ENCODE results near the gene LHFPL2. TPM values are rescaled to one million over a fixed set of nuclear protein-coding genes. Genes with fewer than 3 reads are reported as not detected.

Gene LHFPL2
- total and polyA plus RNA-seq, 2 experiments from 2014 or later = 96.6 to 126 TPM

GRCh38 chr5:78501411-78502352 lies 146.9 kb downstream of the LHFPL2 start:
- DNase-seq (ENCODE audit: low read depth in 1 of 2, low spot score in 1 of 2) = no peak

GRCh38 chr5:78500871-78501270 lies 147.7 kb downstream of the LHFPL2 start:
- Histone ChIP-seq H3K4me3 (no peak overlapping the region), H3K36me3 (no peaks in the 10 kb centered on the region), H3K9me3 (ENCODE audit: low read depth) (no peaks in the 10 kb centered on the region), H3K27me3 (no peaks in the 10 kb centered on the region), H3K4me1 (ENCODE audit: low read depth) (peaks cover 91% of the 10 kb centered on the region), H3K27ac (peak overlapping the region; percentile 72)
- TF ChIP-seq CTCF (IDR thresholded peaks at IDR 0.05; ENCODE audit: low read depth, low read length) = no peak
- DNase-seq (ENCODE audit: low read depth in 1 of 2, low spot score in 1 of 2) = no peak

More at GRCh38 chr5:78501411-78502352, 146.9 kb downstream of the LHFPL2 start:
- no peak overlapping the region for H3K4me3 ChIP-seq
- no peaks in the 10 kb centered on the region for H3K27me3 ChIP-seq
- no peak for TF ChIP-seq CTCF (IDR thresholded peaks at IDR 0.05; ENCODE audit: low read depth, low read length)
- peak overlapping the region; percentile 72 for H3K27ac ChIP-seq
- H3K36me3 ChIP-seq = no peaks in the 10 kb centered on the region
- H3K4me1 ChIP-seq (ENCODE audit: low read depth) = peaks cover 91% of the 10 kb centered on the region
- no peaks in the 10 kb centered on the region for H3K9me3 ChIP-seq (ENCODE audit: low read depth)

DNA sequence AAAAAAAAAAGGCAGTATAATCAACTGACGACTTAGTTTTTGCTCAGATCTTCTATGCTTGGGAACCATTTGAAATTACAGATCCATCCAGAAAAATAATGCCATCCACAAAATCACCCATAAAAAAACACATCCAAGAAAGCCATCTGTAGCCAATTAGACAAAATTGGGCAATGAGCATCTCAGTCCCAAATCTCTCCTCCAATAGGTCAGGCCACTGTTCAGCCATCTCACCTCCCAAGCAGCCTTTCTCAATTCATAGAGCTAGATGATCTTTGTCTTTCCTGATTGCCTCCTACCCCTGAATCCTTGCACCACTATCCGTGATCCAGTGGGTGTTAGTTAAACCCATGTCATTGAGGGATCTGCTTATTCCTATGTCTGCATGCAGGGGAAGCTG lies 148.5 kb downstream of the LHFPL2 start:
- H3K4me1 ChIP-seq (ENCODE audit: low read depth) = peaks cover 90% of the 10 kb centered on the region
- no peaks in the 10 kb centered on the region for H3K36me3 ChIP-seq
- DNase-seq (ENCODE audit: low read depth in 1 of 2, low spot score in 1 of 2) = no peak
- H3K9me3 ChIP-seq (ENCODE audit: low read depth) = no peaks in the 10 kb centered on the region
- H3K27me3 ChIP-seq = no peaks in the 10 kb centered on the region
- H3K27ac ChIP-seq = peak overlapping the region; percentile 72
- TF ChIP-seq CTCF (IDR thresholded peaks at IDR 0.05; ENCODE audit: low read depth, low read length) = no peak
- H3K4me3 ChIP-seq = no peak overlapping the region

GRCh38 chr5:78499485-78499884 lies 149.1 kb downstream of the LHFPL2 start:
- Histone ChIP-seq H3K9me3 (ENCODE audit: low read depth) (no peaks in the 10 kb centered on the region), H3K4me1 (ENCODE audit: low read depth) (peaks cover 88% of the 10 kb centered on the region), H3K27me3 (no peaks in the 10 kb centered on the region), H3K4me3 (no peak overlapping the region), H3K36me3 (no peaks in the 10 kb centered on the region), H3K27ac (peak overlapping the region; percentile 72)
- DNase-seq (ENCODE audit: low read depth in 1 of 2, low spot score in 1 of 2) = no peak
- TF ChIP-seq CTCF (IDR thresholded peaks at IDR 0.05; ENCODE audit: low read depth, low read length) = no peak

DNA sequence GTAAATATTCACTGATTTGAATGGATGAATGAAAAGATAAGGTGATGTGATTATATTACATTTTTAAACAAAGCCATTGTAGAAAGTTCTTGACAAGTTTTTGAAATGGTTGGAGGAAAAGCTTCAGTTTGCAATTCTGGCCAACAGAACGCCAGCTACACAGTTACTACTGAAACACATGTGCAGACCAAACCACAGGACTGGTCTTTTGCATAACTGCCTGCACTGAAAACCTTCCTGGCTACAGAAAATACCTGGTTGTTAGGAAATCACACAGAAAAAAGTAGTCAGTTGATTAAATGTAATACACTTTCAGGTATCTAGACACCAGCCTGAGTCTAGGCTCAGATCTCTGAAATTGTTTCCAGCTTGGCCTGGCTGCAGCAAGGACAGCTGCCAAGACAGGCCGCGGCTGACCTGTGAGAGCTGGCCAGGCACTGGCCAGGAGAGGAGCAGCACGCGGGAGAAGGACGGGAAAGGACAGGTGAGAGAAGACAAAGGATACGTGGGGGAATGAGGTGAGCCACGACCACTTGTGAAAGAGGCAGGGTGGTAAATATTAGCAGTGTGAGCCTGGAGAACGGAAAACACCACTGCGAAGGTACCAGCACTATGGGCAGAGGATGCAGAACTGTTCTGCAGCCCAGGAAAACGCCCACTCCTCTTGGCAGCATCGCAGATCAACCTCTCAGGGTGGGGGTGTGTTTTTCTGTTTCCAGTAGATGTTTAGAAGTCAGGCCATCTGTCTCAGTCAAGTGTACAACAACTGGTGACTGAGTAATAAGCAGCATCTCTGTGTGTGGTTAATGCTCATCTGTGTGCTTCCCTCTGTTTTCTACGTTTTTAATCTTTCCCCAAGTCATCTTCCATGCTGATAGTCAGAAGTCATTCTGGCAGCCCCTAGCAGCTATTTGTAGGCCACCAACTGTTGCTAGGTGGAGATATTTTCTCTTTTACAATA lies 150.7 kb downstream of the LHFPL2 start:
- DNase-seq (ENCODE audit: low read depth in 1 of 2, low spot score in 1 of 2) = no peak

More for the DNA sequence above, 150.7 kb downstream of the LHFPL2 start:
- Histone ChIP-seq H3K27me3 (no peaks in the 10 kb centered on the region), H3K36me3 (no peaks in the 10 kb centered on the region), H3K9me3 (ENCODE audit: low read depth) (no peaks in the 10 kb centered on the region), H3K4me3 (no peak overlapping the region), H3K4me1 (ENCODE audit: low read depth) (peaks cover 79% of the 10 kb centered on the region), H3K27ac (peak overlapping the region; percentile 72)
- TF ChIP-seq CTCF (IDR thresholded peaks at IDR 0.05; ENCODE audit: low read depth, low read length) = no peak
